ENCODE data around the gene QSOX2.

The QSOX2 gene

DNA sequence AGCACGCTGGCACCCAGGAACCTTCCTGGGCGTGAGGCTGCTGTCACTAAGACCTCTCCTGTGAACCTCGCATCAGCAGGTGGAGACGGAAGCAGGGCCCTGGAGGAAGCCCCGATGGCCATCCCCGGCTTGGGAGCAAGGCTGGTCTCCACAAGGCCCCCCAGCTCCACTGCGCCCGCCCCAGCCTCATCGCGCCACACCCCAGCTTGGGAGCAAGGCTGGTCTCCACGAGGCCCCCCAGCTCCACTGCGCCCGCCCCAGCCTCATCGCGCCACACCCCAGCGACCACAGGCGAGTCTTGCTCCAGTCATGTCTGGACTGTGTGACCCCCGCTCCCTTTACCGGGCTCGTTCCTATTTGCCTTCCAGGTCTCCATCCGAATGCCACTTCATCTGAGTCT, 11.0 kb downstream of the QSOX2 start:
- Histone ChIP-seq H3K27me3 (ENCODE audit: insufficient read depth, poor library complexity, severe bottlenecking) (no peaks in the 10 kb centered on the region), H3K4me1 (ENCODE audit: insufficient read depth, poor library complexity, severe bottlenecking) (no peaks in the 10 kb centered on the region), H3K4me3 (ENCODE audit: severe bottlenecking) (no peak overlapping the region), H3K27ac (ENCODE audit: poor library complexity, severe bottlenecking) (no peak overlapping the region), H3K9me3 (ENCODE audit: severe bottlenecking) (no peaks in the 10 kb centered on the region), H3K36me3 (ENCODE audit: low read depth) (no peaks in the 10 kb centered on the region)
- ATAC-seq (ENCODE audit: low read depth): no peak
- DNase-seq (ENCODE audit: low spot score): no peak
- TF ChIP-seq, protein P1, sequence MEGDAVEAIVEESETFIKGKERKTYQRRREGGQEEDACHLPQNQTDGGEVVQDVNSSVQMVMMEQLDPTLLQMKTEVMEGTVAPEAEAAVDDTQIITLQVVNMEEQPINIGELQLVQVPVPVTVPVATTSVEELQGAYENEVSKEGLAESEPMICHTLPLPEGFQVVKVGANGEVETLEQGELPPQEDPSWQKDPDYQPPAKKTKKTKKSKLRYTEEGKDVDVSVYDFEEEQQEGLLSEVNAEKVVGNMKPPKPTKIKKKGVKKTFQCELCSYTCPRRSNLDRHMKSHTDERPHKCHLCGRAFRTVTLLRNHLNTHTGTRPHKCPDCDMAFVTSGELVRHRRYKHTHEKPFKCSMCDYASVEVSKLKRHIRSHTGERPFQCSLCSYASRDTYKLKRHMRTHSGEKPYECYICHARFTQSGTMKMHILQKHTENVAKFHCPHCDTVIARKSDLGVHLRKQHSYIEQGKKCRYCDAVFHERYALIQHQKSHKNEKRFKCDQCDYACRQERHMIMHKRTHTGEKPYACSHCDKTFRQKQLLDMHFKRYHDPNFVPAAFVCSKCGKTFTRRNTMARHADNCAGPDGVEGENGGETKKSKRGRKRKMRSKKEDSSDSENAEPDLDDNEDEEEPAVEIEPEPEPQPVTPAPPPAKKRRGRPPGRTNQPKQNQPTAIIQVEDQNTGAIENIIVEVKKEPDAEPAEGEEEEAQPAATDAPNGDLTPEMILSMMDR (IDR thresholded peaks at IDR 0.05; ENCODE audit: poor library complexity, severe bottlenecking): no peak

GRCh38 chr9:136233868-136234267, 11.7 kb downstream of the QSOX2 start:
- ATAC-seq (ENCODE audit: low read depth) (no peak), DNase-seq (ENCODE audit: low spot score) (no peak)
- Histone ChIP-seq H3K4me1 (ENCODE audit: insufficient read depth, poor library complexity, severe bottlenecking) (peaks cover 2% of the 10 kb centered on the region), H3K27ac (ENCODE audit: poor library complexity, severe bottlenecking) (no peak overlapping the region), H3K36me3 (ENCODE audit: low read depth) (0 out of 2 replicates have a peak, but pooled peaks cover 3% of the 10 kb centered on the region), H3K4me3 (ENCODE audit: severe bottlenecking) (no peak overlapping the region), H3K9me3 (ENCODE audit: severe bottlenecking) (no peaks in the 10 kb centered on the region), H3K27me3 (ENCODE audit: insufficient read depth, poor library complexity, severe bottlenecking) (no peaks in the 10 kb centered on the region)
- TF ChIP-seq, protein P1 (IDR thresholded peaks at IDR 0.05; ENCODE audit: poor library complexity, severe bottlenecking): no peak

DNA sequence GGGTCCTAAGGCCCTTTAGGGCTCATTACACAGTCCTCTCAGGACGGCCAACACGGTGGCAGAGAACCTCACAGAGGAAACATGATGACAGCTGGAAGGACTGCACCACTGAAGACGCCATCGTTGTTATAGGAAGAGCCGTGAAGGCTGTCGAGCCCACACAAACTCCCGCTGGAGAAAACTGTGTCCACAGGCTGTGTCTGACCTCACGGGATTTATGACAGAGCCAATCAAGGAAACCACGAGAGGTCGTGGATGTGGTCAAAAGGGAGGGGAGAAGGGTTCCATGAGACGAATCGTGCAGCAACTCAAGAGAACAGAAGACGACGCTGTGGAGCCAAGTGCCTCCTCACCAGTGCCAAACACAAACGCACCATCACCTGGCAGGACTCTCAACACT, 12.2 kb downstream of the QSOX2 start:
- Histone ChIP-seq H3K27me3 (ENCODE audit: insufficient read depth, poor library complexity, severe bottlenecking) (no peaks in the 10 kb centered on the region), H3K4me1 (ENCODE audit: insufficient read depth, poor library complexity, severe bottlenecking) (peaks cover 7% of the 10 kb centered on the region), H3K27ac (ENCODE audit: poor library complexity, severe bottlenecking) (no peak overlapping the region), H3K9me3 (ENCODE audit: severe bottlenecking) (no peaks in the 10 kb centered on the region), H3K36me3 (ENCODE audit: low read depth) (0 out of 2 replicates have a peak, but pooled peaks cover 3% of the 10 kb centered on the region), H3K4me3 (ENCODE audit: severe bottlenecking) (no peak overlapping the region)
- no peak for ATAC-seq (ENCODE audit: low read depth)
- TF ChIP-seq, protein P1 (IDR thresholded peaks at IDR 0.05; ENCODE audit: poor library complexity, severe bottlenecking): no peak
- no peak for DNase-seq (ENCODE audit: low spot score)

- Histone ChIP-seq H3K27me3 (ENCODE audit: insufficient read depth, poor library complexity, severe bottlenecking) (no peaks in the 10 kb centered on the region), H3K9me3 (ENCODE audit: severe bottlenecking) (no peaks in the 10 kb centered on the region), H3K4me1 (ENCODE audit: insufficient read depth, poor library complexity, severe bottlenecking) (peaks cover 11% of the 10 kb centered on the region), H3K36me3 (ENCODE audit: low read depth) (0 out of 2 replicates have a peak, but pooled peaks cover 3% of the 10 kb centered on the region), H3K4me3 (ENCODE audit: severe bottlenecking) (no peak overlapping the region), H3K27ac (ENCODE audit: poor library complexity, severe bottlenecking) (no peak overlapping the region)
- ATAC-seq (ENCODE audit: low read depth) (no peak), DNase-seq (ENCODE audit: low spot score) (no peak)
- TF ChIP-seq, protein P1 (IDR thresholded peaks at IDR 0.05; ENCODE audit: poor library complexity, severe bottlenecking): no peak
Measured at GRCh38 chr9:136232969-136233368, 12.6 kb downstream of the QSOX2 start.

- ATAC-seq (ENCODE audit: low read depth): no peak
- TF ChIP-seq, protein P1 (IDR thresholded peaks at IDR 0.05; ENCODE audit: poor library complexity, severe bottlenecking): no peak
- Histone ChIP-seq H3K4me1 (ENCODE audit: insufficient read depth, poor library complexity, severe bottlenecking) (peaks cover 13% of the 10 kb centered on the region), H3K27ac (ENCODE audit: poor library complexity, severe bottlenecking) (no peak overlapping the region), H3K36me3 (ENCODE audit: low read depth) (0 out of 2 replicates have a peak, but pooled peaks cover 3% of the 10 kb centered on the region), H3K9me3 (ENCODE audit: severe bottlenecking) (no peaks in the 10 kb centered on the region), H3K4me3 (ENCODE audit: severe bottlenecking) (no peak overlapping the region), H3K27me3 (ENCODE audit: insufficient read depth, poor library complexity, severe bottlenecking) (no peaks in the 10 kb centered on the region)
- no peak for DNase-seq (ENCODE audit: low spot score)
Measured at GRCh38 chr9:136231478-136232297, 13.9 kb downstream of the QSOX2 start.
